GM12874 (cell line): Measurements from ENCODE around the gene PRKCB.

ENCODE experiments used
- TF ChIP-seq, protein P1 (sequence below): IDR thresholded peaks from 2 replicates; pipeline ENCODE4 v1.5.1; 2011; ENCODE audit warnings: low read depth, mild to moderate bottlenecking, control low read depth, low read length, moderate library complexity; ENCODE audit not compliant: insufficient read depth

PRKCB gene

GRCh38 chr16:24013864-24014645, 178.3 kb downstream of the PRKCB start:
- TF ChIP-seq, protein P1, sequence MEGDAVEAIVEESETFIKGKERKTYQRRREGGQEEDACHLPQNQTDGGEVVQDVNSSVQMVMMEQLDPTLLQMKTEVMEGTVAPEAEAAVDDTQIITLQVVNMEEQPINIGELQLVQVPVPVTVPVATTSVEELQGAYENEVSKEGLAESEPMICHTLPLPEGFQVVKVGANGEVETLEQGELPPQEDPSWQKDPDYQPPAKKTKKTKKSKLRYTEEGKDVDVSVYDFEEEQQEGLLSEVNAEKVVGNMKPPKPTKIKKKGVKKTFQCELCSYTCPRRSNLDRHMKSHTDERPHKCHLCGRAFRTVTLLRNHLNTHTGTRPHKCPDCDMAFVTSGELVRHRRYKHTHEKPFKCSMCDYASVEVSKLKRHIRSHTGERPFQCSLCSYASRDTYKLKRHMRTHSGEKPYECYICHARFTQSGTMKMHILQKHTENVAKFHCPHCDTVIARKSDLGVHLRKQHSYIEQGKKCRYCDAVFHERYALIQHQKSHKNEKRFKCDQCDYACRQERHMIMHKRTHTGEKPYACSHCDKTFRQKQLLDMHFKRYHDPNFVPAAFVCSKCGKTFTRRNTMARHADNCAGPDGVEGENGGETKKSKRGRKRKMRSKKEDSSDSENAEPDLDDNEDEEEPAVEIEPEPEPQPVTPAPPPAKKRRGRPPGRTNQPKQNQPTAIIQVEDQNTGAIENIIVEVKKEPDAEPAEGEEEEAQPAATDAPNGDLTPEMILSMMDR, result no peak

GRCh38 chr16:24015923-24016322, 180.1 kb downstream of the PRKCB start:
- TF ChIP-seq, protein P1, result no peak

DNA sequence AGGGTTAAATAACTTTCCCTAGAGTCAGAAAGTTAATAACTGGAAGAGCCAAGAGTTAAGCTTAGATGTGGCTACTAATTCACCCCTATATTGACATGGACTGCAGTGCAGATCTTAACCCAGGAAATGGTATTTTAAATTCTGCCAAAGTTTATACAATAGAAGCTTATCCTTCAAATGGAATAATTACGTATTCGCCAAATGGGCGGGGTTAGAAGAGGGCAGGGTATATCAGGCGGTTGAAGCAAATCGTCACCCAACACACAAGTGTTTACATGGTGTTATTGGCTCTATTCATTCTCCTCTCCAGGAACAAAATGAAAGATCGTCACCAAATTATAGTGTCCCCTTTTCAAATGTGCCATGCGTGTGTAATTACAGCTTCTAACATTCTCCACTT, 182.7 kb downstream of the PRKCB start:
- TF ChIP-seq, protein P1, result no peak

- TF ChIP-seq, protein P1, result no peak
Observed at GRCh38 chr16:24022797-24023196, 187.0 kb downstream of the PRKCB start.

- TF ChIP-seq, protein P1, result no peak
Observed at GRCh38 chr16:24023621-24024020, 187.8 kb downstream of the PRKCB start.

DNA sequence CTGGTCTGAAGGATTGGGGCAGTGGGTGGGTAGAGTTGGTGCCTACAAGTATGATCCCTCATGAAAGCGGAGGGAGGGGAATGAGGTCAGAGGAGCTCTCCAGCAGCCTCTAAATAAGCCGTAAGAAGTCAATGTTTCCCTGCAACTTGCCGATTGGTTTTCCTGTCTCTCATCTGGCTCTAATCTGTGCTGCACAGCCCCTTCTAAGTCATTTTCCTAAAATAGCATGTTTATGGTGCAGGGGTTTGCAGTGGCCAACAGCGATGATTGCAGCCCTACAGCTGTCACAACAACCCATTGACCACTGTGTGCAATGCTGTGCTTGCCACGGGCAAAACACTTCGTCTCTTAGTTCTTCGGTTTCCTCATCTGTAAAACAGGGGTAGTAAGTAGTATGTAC, 189.2 kb downstream of the PRKCB start:
- TF ChIP-seq, protein P1, result no peak

GRCh38 chr16:24027466-24027865, 191.7 kb downstream of the PRKCB start:
- TF ChIP-seq, protein P1, result no peak
